ENCODE results near the gene SYNRG. TPM values are rescaled to one million over a fixed set of nuclear protein-coding genes. Genes with fewer than 3 reads are reported as not detected.
A peak's percentile ranks its signal among the peaks of the same experiment; 100 is the strongest.

SYNRG gene
- total RNA-seq, 1 donor from 2014 or later: 49.5 TPM

DNA sequence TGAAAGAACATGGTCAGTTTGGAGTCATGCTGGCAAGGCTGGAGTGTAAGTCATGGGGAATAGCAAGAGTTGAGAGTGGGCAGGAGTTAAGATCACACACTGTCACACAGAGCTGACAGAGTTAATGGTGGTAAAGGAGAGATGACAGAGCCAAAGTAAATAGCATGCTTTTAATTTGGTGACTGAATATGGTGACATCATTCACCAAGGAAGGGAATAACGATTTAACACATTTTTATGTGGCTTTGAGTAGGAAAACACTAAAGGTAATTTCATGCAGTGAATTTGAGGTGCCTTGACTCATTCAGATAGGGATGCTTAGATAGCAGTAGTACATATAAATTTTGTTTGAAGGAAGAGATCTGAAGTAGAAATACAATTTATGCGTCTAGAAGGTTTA, 42.1 kb downstream of the SYNRG start:
- TF ChIP-seq, protein P1, sequence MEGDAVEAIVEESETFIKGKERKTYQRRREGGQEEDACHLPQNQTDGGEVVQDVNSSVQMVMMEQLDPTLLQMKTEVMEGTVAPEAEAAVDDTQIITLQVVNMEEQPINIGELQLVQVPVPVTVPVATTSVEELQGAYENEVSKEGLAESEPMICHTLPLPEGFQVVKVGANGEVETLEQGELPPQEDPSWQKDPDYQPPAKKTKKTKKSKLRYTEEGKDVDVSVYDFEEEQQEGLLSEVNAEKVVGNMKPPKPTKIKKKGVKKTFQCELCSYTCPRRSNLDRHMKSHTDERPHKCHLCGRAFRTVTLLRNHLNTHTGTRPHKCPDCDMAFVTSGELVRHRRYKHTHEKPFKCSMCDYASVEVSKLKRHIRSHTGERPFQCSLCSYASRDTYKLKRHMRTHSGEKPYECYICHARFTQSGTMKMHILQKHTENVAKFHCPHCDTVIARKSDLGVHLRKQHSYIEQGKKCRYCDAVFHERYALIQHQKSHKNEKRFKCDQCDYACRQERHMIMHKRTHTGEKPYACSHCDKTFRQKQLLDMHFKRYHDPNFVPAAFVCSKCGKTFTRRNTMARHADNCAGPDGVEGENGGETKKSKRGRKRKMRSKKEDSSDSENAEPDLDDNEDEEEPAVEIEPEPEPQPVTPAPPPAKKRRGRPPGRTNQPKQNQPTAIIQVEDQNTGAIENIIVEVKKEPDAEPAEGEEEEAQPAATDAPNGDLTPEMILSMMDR (IDR thresholded peaks at IDR 0.05; ENCODE audit: unreplicated experiment): no peak
- Mint-ChIP-seq H3K9me3 (ENCODE audit: unreplicated experiment) (no peaks in the 10 kb centered on the region), H3K4me1 (ENCODE audit: unreplicated experiment) (no peaks in the 10 kb centered on the region), H3K27ac (ENCODE audit: unreplicated experiment) (no peak overlapping the region), H3K27me3 (ENCODE audit: unreplicated experiment) (no peaks in the 10 kb centered on the region), H3K36me3 (ENCODE audit: low read depth, unreplicated experiment) (peaks cover 35% of the 10 kb centered on the region), H3K4me3 (ENCODE audit: unreplicated experiment) (peak overlapping the region; percentile 80)
- no peak for DNase-seq (ENCODE audit: low spot score)

DNA sequence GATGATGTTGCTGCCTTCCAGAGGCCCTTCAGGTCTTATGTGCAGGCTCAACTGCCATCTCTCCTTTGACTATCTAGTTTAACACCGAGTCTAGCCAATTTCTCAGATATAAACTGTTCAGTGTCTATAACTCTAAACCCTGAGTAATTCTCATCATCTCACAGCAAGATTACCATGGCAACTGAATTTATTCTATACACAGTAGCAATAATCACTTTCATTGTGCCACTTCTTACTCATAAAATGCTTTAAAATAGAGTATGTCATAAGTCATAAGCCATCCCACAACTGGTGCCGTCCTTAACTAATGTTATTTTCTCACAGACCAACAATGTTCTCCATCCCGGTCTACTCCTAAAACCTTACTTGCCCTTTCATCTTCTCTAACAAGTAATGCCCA, 45.0 kb downstream of the SYNRG start:
- H3K27me3 Mint-ChIP-seq (ENCODE audit: unreplicated experiment): no peaks in the 10 kb centered on the region
- H3K9me3 Mint-ChIP-seq (ENCODE audit: unreplicated experiment): no peaks in the 10 kb centered on the region
- no peak overlapping the region for H3K27ac Mint-ChIP-seq (ENCODE audit: unreplicated experiment)
- H3K4me3 Mint-ChIP-seq (ENCODE audit: unreplicated experiment): no peak overlapping the region
- TF ChIP-seq, protein P1 (IDR thresholded peaks at IDR 0.05; ENCODE audit: unreplicated experiment): no peak
- H3K36me3 Mint-ChIP-seq (ENCODE audit: low read depth, unreplicated experiment): peaks cover 40% of the 10 kb centered on the region
- H3K4me1 Mint-ChIP-seq (ENCODE audit: unreplicated experiment): no peaks in the 10 kb centered on the region
- DNase-seq (ENCODE audit: low spot score): no peak

DNA sequence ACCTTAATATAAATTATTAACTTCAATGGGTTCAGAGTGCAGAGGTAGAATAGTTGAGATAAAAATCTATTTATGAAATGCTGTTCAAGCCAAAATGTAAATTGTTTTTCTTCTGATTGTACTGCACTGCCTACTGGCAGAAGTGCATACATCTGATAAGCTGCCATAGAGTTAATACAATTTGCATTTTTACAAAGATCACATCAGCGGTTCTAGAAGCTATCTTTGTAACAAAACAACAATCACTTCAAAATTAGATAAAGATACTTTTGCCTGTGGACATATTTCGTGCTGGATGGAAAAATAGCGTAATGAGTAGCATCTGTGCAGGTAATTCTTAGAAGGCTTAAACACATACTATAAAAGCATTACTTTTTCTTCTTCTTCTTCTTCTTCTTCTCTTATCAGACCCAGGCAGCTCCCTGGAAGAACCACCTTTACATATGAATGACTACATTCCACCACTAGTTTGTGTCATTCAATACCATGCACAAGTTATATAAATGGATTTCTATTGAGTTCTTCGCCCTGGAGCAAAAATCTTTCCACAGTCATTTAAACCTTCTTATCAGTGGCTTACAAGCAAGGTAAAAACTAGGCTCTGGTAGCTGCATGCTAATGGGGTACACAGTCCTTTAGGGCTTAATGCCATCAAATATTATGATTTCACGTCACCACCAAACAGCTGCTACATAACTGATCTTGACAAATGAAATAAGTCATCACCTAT, 47.0 kb downstream of the SYNRG start:
- TF ChIP-seq, protein P1 (IDR thresholded peaks at IDR 0.05; ENCODE audit: unreplicated experiment): no peak
- DNase-seq (ENCODE audit: low spot score): no peak
- Mint-ChIP-seq H3K4me1 (ENCODE audit: unreplicated experiment) (no peaks in the 10 kb centered on the region), H3K27me3 (ENCODE audit: unreplicated experiment) (no peaks in the 10 kb centered on the region), H3K36me3 (ENCODE audit: low read depth, unreplicated experiment) (peaks cover 24% of the 10 kb centered on the region), H3K9me3 (ENCODE audit: unreplicated experiment) (no peaks in the 10 kb centered on the region), H3K4me3 (ENCODE audit: unreplicated experiment) (no peak overlapping the region), H3K27ac (ENCODE audit: unreplicated experiment) (no peak overlapping the region)

DNA sequence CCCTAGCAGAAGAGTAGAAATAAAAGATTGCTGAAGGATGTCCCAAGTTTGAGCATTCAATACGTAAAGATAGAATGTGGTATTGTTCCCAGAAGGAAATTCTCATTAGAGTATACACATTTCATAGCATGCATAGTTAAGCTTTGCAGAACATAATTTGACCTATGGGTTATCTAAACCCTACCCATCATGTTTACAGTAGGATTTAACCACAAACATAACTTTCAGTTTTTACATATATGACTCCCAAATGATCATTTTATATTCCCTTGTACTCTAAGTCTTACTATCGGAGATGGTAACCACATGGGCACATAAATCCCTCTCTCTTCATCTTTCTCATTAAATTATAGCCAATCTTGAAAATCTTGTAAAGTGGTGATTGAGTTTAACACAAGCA, 50.9 kb downstream of the SYNRG start:
- Mint-ChIP-seq H3K4me3 (ENCODE audit: unreplicated experiment) (no peak overlapping the region), H3K4me1 (ENCODE audit: unreplicated experiment) (no peaks in the 10 kb centered on the region), H3K27ac (ENCODE audit: unreplicated experiment) (no peak overlapping the region), H3K27me3 (ENCODE audit: unreplicated experiment) (no peaks in the 10 kb centered on the region), H3K36me3 (ENCODE audit: low read depth, unreplicated experiment) (peaks cover 5% of the 10 kb centered on the region), H3K9me3 (ENCODE audit: unreplicated experiment) (no peaks in the 10 kb centered on the region)
- TF ChIP-seq, protein P1 (IDR thresholded peaks at IDR 0.05; ENCODE audit: unreplicated experiment): no peak
- DNase-seq (ENCODE audit: low spot score): no peak

DNA sequence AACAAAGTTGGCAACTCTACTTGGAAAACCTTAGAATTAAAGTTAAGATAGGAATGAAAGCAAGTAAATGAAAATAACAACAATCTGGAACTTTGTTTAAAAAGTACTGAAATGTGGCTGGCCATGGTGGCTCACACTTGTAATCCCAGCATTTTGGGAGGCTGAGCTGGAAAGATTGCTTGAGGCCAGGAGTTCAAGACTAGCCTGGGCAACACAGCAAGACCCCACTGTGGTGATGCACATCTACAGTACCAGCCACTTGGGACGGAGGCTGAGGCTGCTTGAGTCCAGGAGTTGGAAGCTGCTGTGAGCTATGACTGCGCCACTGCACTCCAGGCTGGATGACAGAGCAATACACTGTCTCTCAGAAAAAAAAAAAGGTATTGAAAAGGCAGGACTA, 51.7 kb downstream of the SYNRG start:
- Mint-ChIP-seq H3K4me1 (ENCODE audit: unreplicated experiment) (no peaks in the 10 kb centered on the region), H3K36me3 (ENCODE audit: low read depth, unreplicated experiment) (peaks cover 13% of the 10 kb centered on the region), H3K9me3 (ENCODE audit: unreplicated experiment) (no peaks in the 10 kb centered on the region), H3K4me3 (ENCODE audit: unreplicated experiment) (no peak overlapping the region), H3K27me3 (ENCODE audit: unreplicated experiment) (no peaks in the 10 kb centered on the region), H3K27ac (ENCODE audit: unreplicated experiment) (no peak overlapping the region)
- TF ChIP-seq, protein P1 (IDR thresholded peaks at IDR 0.05; ENCODE audit: unreplicated experiment): no peak
- no peak for DNase-seq (ENCODE audit: low spot score)
